Measurements from ENCODE around the gene STK39.

The STK39 gene

GRCh38 chr2:168233726-168234406 is 13.5 kb downstream of the STK39 start:
- H3K27me3 Mint-ChIP-seq (ENCODE audit: low read depth) = no peaks in the 10 kb centered on the region
- peaks cover 28% of the 10 kb centered on the region for H3K4me1 Mint-ChIP-seq (ENCODE audit: low read depth)
- DNase-seq (ENCODE audit: low spot score) = no peak
- peaks cover 66% of the 10 kb centered on the region for H3K36me3 Mint-ChIP-seq (ENCODE audit: low read depth)
- peak overlapping the region; percentile 63 for H3K27ac Mint-ChIP-seq
- H3K9me3 Mint-ChIP-seq = peaks cover 8% of the 10 kb centered on the region
- peak overlapping the region; percentile 50 for H3K4me3 Mint-ChIP-seq

GRCh38 chr2:168233166-168233565 is 14.2 kb downstream of the STK39 start:
- Mint-ChIP-seq H3K27me3 (ENCODE audit: low read depth) (no peaks in the 10 kb centered on the region), H3K27ac (no peak overlapping the region), H3K4me1 (ENCODE audit: low read depth) (peaks cover 26% of the 10 kb centered on the region), H3K4me3 (no peak overlapping the region), H3K36me3 (ENCODE audit: low read depth) (peaks cover 64% of the 10 kb centered on the region), H3K9me3 (peaks cover 8% of the 10 kb centered on the region)
- no peak for DNase-seq (ENCODE audit: low spot score)

GRCh38 chr2:168231609-168232241 is 15.7 kb downstream of the STK39 start:
- DNase-seq (ENCODE audit: low spot score) = no peak
- H3K4me3 Mint-ChIP-seq = no peak overlapping the region
- H3K27me3 Mint-ChIP-seq (ENCODE audit: low read depth) = no peaks in the 10 kb centered on the region
- H3K36me3 Mint-ChIP-seq (ENCODE audit: low read depth) = peaks cover 53% of the 10 kb centered on the region
- H3K4me1 Mint-ChIP-seq (ENCODE audit: low read depth) = peaks cover 22% of the 10 kb centered on the region
- H3K27ac Mint-ChIP-seq = no peak overlapping the region
- H3K9me3 Mint-ChIP-seq = peaks cover 5% of the 10 kb centered on the region

GRCh38 chr2:168230389-168230788 is 17.0 kb downstream of the STK39 start:
- peaks cover 50% of the 10 kb centered on the region for H3K36me3 Mint-ChIP-seq (ENCODE audit: low read depth)
- no peak overlapping the region for H3K27ac Mint-ChIP-seq
- DNase-seq (ENCODE audit: low spot score) = no peak
- no peaks in the 10 kb centered on the region for H3K27me3 Mint-ChIP-seq (ENCODE audit: low read depth)
- H3K9me3 Mint-ChIP-seq = peaks cover 5% of the 10 kb centered on the region
- H3K4me1 Mint-ChIP-seq (ENCODE audit: low read depth) = peaks cover 28% of the 10 kb centered on the region
- no peak overlapping the region for H3K4me3 Mint-ChIP-seq

- H3K4me3 Mint-ChIP-seq = no peak overlapping the region
- H3K27ac Mint-ChIP-seq = no peak overlapping the region
- peaks cover 16% of the 10 kb centered on the region for H3K36me3 Mint-ChIP-seq (ENCODE audit: low read depth)
- no peaks in the 10 kb centered on the region for H3K27me3 Mint-ChIP-seq (ENCODE audit: low read depth)
- H3K9me3 Mint-ChIP-seq = no peaks in the 10 kb centered on the region
- DNase-seq (ENCODE audit: low spot score) = no peak
- H3K4me1 Mint-ChIP-seq (ENCODE audit: low read depth) = peaks cover 30% of the 10 kb centered on the region
Measured at GRCh38 chr2:168224346-168224745, 23.0 kb downstream of the STK39 start.

GRCh38 chr2:168222088-168222487 is 25.3 kb downstream of the STK39 start:
- Mint-ChIP-seq H3K27me3 (ENCODE audit: low read depth) (no peaks in the 10 kb centered on the region), H3K9me3 (no peaks in the 10 kb centered on the region), H3K36me3 (ENCODE audit: low read depth) (peaks cover 18% of the 10 kb centered on the region), H3K27ac (no peak overlapping the region), H3K4me1 (ENCODE audit: low read depth) (peaks cover 27% of the 10 kb centered on the region), H3K4me3 (no peak overlapping the region)
- no peak for DNase-seq (ENCODE audit: low spot score)

- Mint-ChIP-seq H3K36me3 (ENCODE audit: low read depth) (peaks cover 16% of the 10 kb centered on the region), H3K9me3 (no peaks in the 10 kb centered on the region), H3K4me1 (ENCODE audit: low read depth) (peaks cover 27% of the 10 kb centered on the region), H3K4me3 (no peak overlapping the region), H3K27ac (no peak overlapping the region), H3K27me3 (ENCODE audit: low read depth) (no peaks in the 10 kb centered on the region)
- DNase-seq (ENCODE audit: low spot score) = no peak
Measured at GRCh38 chr2:168220965-168221819, 26.2 kb downstream of the STK39 start.

- peaks cover 14% of the 10 kb centered on the region for H3K36me3 Mint-ChIP-seq (ENCODE audit: low read depth)
- H3K27ac Mint-ChIP-seq = no peak overlapping the region
- H3K4me3 Mint-ChIP-seq = no peak overlapping the region
- H3K4me1 Mint-ChIP-seq (ENCODE audit: low read depth) = peaks cover 19% of the 10 kb centered on the region
- H3K27me3 Mint-ChIP-seq (ENCODE audit: low read depth) = no peaks in the 10 kb centered on the region
- no peaks in the 10 kb centered on the region for H3K9me3 Mint-ChIP-seq
- no peak for DNase-seq (ENCODE audit: low spot score)
Measured at GRCh38 chr2:168217920-168218319, 29.5 kb downstream of the STK39 start.

GRCh38 chr2:168216351-168217005 is 30.9 kb downstream of the STK39 start:
- Mint-ChIP-seq H3K4me1 (ENCODE audit: low read depth) (peaks cover 33% of the 10 kb centered on the region), H3K27me3 (ENCODE audit: low read depth) (no peaks in the 10 kb centered on the region), H3K27ac (no peak overlapping the region), H3K4me3 (no peak overlapping the region), H3K36me3 (ENCODE audit: low read depth) (peaks cover 14% of the 10 kb centered on the region), H3K9me3 (no peaks in the 10 kb centered on the region)
- DNase-seq (ENCODE audit: low spot score) = no peak

- Mint-ChIP-seq H3K27me3 (ENCODE audit: low read depth) (no peaks in the 10 kb centered on the region), H3K36me3 (ENCODE audit: low read depth) (peaks cover 13% of the 10 kb centered on the region), H3K4me1 (ENCODE audit: low read depth) (peaks cover 34% of the 10 kb centered on the region), H3K9me3 (no peaks in the 10 kb centered on the region), H3K4me3 (no peak overlapping the region), H3K27ac (no peak overlapping the region)
- no peak for DNase-seq (ENCODE audit: low spot score)
Measured at GRCh38 chr2:168215813-168216212, 31.6 kb downstream of the STK39 start.

GRCh38 chr2:168212866-168213265 is 34.5 kb downstream of the STK39 start:
- H3K4me3 Mint-ChIP-seq = peak overlapping the region; percentile 72

GRCh38 chr2:168212167-168212566 is 35.2 kb downstream of the STK39 start:
- H3K27me3 Mint-ChIP-seq (ENCODE audit: low read depth) = no peaks in the 10 kb centered on the region
- peak overlapping the region; percentile 72 for H3K4me3 Mint-ChIP-seq
- peaks cover 55% of the 10 kb centered on the region for H3K4me1 Mint-ChIP-seq (ENCODE audit: low read depth)
- DNase-seq (ENCODE audit: low spot score) = no peak
- peaks cover 20% of the 10 kb centered on the region for H3K36me3 Mint-ChIP-seq (ENCODE audit: low read depth)
- H3K9me3 Mint-ChIP-seq = no peaks in the 10 kb centered on the region
- H3K27ac Mint-ChIP-seq = peak overlapping the region; percentile 87

More at GRCh38 chr2:168212866-168213265, 34.5 kb downstream of the STK39 start:
- H3K27me3 Mint-ChIP-seq (ENCODE audit: low read depth) = no peaks in the 10 kb centered on the region
- no peak for DNase-seq (ENCODE audit: low spot score)
- H3K4me1 Mint-ChIP-seq (ENCODE audit: low read depth) = peaks cover 50% of the 10 kb centered on the region
- H3K36me3 Mint-ChIP-seq (ENCODE audit: low read depth) = peaks cover 21% of the 10 kb centered on the region
- peak overlapping the region; percentile 87 for H3K27ac Mint-ChIP-seq
- H3K9me3 Mint-ChIP-seq = no peaks in the 10 kb centered on the region

- no peaks in the 10 kb centered on the region for H3K27me3 Mint-ChIP-seq (ENCODE audit: low read depth)
- H3K36me3 Mint-ChIP-seq (ENCODE audit: low read depth) = peaks cover 22% of the 10 kb centered on the region
- H3K4me3 Mint-ChIP-seq = peak overlapping the region; percentile 72
- H3K4me1 Mint-ChIP-seq (ENCODE audit: low read depth) = peaks cover 56% of the 10 kb centered on the region
- H3K27ac Mint-ChIP-seq = peak overlapping the region; percentile 87
- peak; percentile 62 for DNase-seq (ENCODE audit: low spot score)
- no peaks in the 10 kb centered on the region for H3K9me3 Mint-ChIP-seq
Measured at GRCh38 chr2:168211664-168212163, 35.7 kb downstream of the STK39 start.
